Measurements from ENCODE around the gene ARHGEF19.

DNA sequence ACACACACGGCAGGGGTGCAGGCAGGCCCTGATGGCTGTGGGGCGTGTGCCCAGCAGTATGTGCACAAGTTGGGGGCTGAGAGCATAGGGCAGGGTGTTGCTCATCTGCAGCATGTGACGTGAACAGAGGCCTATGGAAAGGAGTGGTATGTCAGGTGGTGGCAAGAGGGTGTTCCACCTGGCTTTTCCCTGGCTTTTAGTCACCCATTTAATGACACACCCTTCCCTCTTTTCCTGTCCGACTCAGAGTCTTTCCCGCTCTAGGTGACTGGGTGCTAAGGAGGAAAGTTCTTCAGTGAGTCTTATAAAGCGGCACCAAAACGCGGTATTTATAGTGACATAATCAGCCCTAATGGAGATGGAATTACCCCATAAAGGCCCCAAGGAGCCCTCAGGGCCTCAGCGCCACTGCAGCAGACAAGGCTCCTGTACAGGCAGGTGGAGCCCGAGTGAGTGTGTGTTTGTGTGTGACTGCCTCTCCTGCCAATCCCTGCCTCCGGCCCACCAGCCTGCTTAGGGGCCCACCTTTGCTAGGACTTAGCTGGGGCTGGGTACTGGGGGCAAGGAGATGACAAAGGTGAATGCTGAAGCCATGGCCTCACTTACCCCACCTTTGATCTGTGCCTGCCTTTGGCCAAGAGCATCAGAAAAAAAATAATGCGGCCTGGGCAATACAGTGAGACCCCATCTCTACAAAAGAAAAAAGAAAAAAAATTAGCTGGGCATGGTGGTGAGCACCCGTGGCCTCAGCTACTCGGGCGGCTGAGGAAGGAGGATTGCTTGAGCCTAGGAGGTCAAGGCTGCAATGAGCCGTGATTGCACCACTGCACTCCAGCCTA lies 53.2 kb downstream of the ARHGEF19 start:
- TF ChIP-seq POLR2AphosphoS5 (IDR thresholded peaks at IDR 0.05; ENCODE audit: borderline replicate concordance, low read depth, low read length) (no peak), EZH2 (IDR thresholded peaks at IDR 0.05) (no peak)

Measured in SK-N-MC (cell line).